OCI-LY7 (cell line): ENCODE measurements around the gene IL12B. TPM values are rescaled to one million over a fixed set of nuclear protein-coding genes. Genes with fewer than 3 reads are reported as not detected.
"Not testable (repeated sequence)": the region's sequence is repeated elsewhere in the genome, so short reads cannot be mapped to it uniquely, and the experiment has no call there.

Experiments
- BruUV-seq: library from RNA; stranded (reverse); fragments of 400-500 nt; replicated peaks from 2 replicates; lab custom pipeline; 2021; lab: Mats Ljungman, UMichigan
- CTCF ChIA-PET: fragments of 300-600 bp; sonication (Branson Sonifier 250); formaldehyde crosslinking; loops from one replicate; lab custom pipeline; 2022; ENCODE audit warnings: antibody characterized with exemption; ENCODE audit not compliant: unreplicated experiment; lab: Charles Lee
- POLR2A ChIA-PET: fragments of 300-600 bp; sonication (Branson Sonifier 250); formaldehyde crosslinking; loops from one replicate; lab custom pipeline; 2022; ENCODE audit warnings: antibody characterized with exemption; lab: Charles Lee
- DNase-seq: peaks from one replicate; pipeline ENCODE4 v3.0.0-alpha.2; 2015; ENCODE audit warnings: low spot score
- H2AFZ ChIP-seq: fragments of 200-600 bp; sonication (generic), shearing (Covaris generic); 2 replicates; pipeline ENCODE4 v1.6.1; 2014; ENCODE audit warnings: mild to moderate bottlenecking, antibody characterized with exemption, low read length, moderate library complexity
- H3K27ac ChIP-seq: fragments of 200-600 bp; sonication (generic); 2 replicates; pipeline ENCODE4 v1.5.1; 2014; ENCODE audit warnings: mixed run types, low read depth, mild to moderate bottlenecking, moderate library complexity, low read length, inconsistent platforms; ENCODE audit not compliant: poor library complexity, severe bottlenecking
- H3K36me3 ChIP-seq: fragments of 200-600 bp; sonication (generic); 2 replicates; pipeline ENCODE4 v1.6.1; 2014; ENCODE audit warnings: mild to moderate bottlenecking, antibody characterized with exemption, low read length, moderate library complexity, mixed read lengths; ENCODE audit not compliant: insufficient read depth
- H3K4me1 ChIP-seq: fragments of 200-600 bp; sonication (generic); 2 replicates; pipeline ENCODE4 v1.5.1; 2014; ENCODE audit warnings: mild to moderate bottlenecking, low read length; ENCODE audit not compliant: insufficient read depth, poor library complexity, severe bottlenecking
- H3K4me2 ChIP-seq: fragments of 200-600 bp; sonication (generic); 2 replicates; pipeline ENCODE4 v1.6.1; 2014; ENCODE audit warnings: mild to moderate bottlenecking, low read length
- H3K4me3 ChIP-seq: fragments of 200-600 bp; sonication (generic); 2 replicates; pipeline ENCODE4 v1.5.1; 2014; ENCODE audit warnings: mild to moderate bottlenecking, low read depth, low read length; ENCODE audit not compliant: poor library complexity, severe bottlenecking
- H3K79me2 ChIP-seq: fragments of 200-600 bp; sonication (generic); 2 replicates; pipeline ENCODE4 v1.6.1; 2016; ENCODE audit warnings: low read depth, mild to moderate bottlenecking, low read length, moderate library complexity, mixed read lengths; ENCODE audit not compliant: insufficient read depth
- H3K9me2 ChIP-seq: fragments of 200-600 bp; sonication (generic); 2 replicates; pipeline ENCODE4 v1.6.1; 2016; ENCODE audit warnings: mild to moderate bottlenecking, low read length, mixed read lengths; ENCODE audit not compliant: insufficient read depth
- H3K9me3 ChIP-seq: fragments of 200-600 bp; sonication (generic); 2 replicates; pipeline ENCODE4 v1.6.1; 2014; ENCODE audit warnings: mild to moderate bottlenecking, mixed run types, low read length, mixed read lengths
- H4K20me1 ChIP-seq: fragments of 200-600 bp; sonication (generic); 2 replicates; pipeline ENCODE4 v1.6.1; 2014; ENCODE audit warnings: mild to moderate bottlenecking, antibody characterized with exemption, low read length, moderate library complexity, mixed read lengths; ENCODE audit not compliant: insufficient read depth
- EZH2phosphoT487 ChIP-seq: fragments of 200-600 bp; sonication (generic); IDR thresholded peaks from 2 replicates; pipeline ENCODE4 v1.6.1; 2018; ENCODE audit warnings: low read depth, borderline replicate concordance, mild to moderate bottlenecking, mixed run types, antibody characterized with exemption, low read length, moderate library complexity, mixed read lengths
- intact Hi-C: fragments of 100-400 bp; cut with micrococcal nuclease; formaldehyde crosslinking; loops from one replicate; pipeline ENCODE4 v1.10.0; 2022; ENCODE audit not compliant: unreplicated experiment
- total RNA-seq, 2 experiments: library from RNA; depleted of rRNA in 1 of 2; stranded (reverse); fragments of >200 nt in 1 of 2; shearing (Covaris generic) in 1 of 2; gene quantifications; 2 replicates each; pipeline ENCODE4 v1.2.3, GENCODE V29; 2014 to 2022
- TF ChIP-seq, protein P1 (sequence below): fragments of 200-600 bp; sonication (generic); conservative IDR thresholded peaks from 2 replicates; pipeline ENCODE4 v1.5.1; 2014; ENCODE audit warnings: mild to moderate bottlenecking, antibody characterized with exemption, low read length, moderate library complexity, mixed read lengths

The IL12B gene
- total RNA-seq, 2 experiments from 2014 or later = not detected

DNA sequence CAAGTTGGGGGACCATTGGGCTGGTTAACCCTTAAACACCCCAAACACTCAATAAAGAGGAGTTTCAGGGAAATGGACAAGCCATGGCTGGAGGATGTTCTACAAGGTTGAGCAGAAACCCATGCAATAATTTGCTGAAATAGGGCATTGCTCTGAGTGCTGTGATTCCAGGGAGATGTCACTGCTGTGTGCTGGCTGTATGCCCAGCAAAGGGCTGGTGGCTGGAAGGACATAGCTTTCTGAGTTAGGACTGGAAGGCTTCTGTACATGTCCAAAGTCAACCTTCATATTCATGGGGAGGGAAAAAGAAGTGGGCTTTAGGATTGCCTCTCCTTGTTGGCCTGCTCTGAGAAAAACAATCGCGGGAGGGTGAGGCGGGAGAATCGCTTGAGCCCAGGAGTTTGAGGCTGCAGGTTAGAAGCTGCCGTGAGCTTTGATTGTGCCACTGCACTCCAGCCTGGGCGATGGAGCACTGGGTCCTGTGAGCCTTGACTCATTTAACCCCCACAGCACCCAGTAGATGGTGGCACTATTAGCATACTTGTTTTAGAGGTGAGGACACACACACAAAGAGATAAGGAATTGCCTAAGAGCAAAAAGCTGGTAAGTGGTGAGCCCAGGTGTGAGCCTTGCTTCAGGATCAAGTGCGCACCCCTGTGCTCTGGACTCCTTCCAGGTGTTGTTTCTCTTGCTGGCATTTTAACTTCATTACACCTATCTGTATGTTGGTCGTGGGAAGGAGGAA, 20.4 kb downstream of the IL12B start:
- POLR2A ChIA-PET = interaction anchor here (0.6 to 2.2 kb wide), 5 partner anchors 10 to 338 kb away, joined by 3 to 6 read pairs (median 3); no protein-coding TSS in a partner anchor
- no peak for TF ChIP-seq EZH2phosphoT487
- TF ChIP-seq, protein P1, sequence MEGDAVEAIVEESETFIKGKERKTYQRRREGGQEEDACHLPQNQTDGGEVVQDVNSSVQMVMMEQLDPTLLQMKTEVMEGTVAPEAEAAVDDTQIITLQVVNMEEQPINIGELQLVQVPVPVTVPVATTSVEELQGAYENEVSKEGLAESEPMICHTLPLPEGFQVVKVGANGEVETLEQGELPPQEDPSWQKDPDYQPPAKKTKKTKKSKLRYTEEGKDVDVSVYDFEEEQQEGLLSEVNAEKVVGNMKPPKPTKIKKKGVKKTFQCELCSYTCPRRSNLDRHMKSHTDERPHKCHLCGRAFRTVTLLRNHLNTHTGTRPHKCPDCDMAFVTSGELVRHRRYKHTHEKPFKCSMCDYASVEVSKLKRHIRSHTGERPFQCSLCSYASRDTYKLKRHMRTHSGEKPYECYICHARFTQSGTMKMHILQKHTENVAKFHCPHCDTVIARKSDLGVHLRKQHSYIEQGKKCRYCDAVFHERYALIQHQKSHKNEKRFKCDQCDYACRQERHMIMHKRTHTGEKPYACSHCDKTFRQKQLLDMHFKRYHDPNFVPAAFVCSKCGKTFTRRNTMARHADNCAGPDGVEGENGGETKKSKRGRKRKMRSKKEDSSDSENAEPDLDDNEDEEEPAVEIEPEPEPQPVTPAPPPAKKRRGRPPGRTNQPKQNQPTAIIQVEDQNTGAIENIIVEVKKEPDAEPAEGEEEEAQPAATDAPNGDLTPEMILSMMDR = no peak
- Histone ChIP-seq H2AFZ (no peak overlapping the region), H4K20me1 (no peaks in the 10 kb centered on the region), H3K9me2 (no peaks in the 10 kb centered on the region), H3K79me2 (no peaks in the 10 kb centered on the region), H3K36me3 (no peaks in the 10 kb centered on the region), H3K4me3 (no peak overlapping the region), H3K27ac (no peak overlapping the region), H3K9me3 (no peaks in the 10 kb centered on the region), H3K4me1 (no peaks in the 10 kb centered on the region), H3K4me2 (no peak overlapping the region; the same call in 1 of the 2 replicates)
- intact Hi-C loops = no loop called here
- BruUV-seq = no TSS peak
- no peak for DNase-seq
- CTCF ChIA-PET = no interaction called here

DNA sequence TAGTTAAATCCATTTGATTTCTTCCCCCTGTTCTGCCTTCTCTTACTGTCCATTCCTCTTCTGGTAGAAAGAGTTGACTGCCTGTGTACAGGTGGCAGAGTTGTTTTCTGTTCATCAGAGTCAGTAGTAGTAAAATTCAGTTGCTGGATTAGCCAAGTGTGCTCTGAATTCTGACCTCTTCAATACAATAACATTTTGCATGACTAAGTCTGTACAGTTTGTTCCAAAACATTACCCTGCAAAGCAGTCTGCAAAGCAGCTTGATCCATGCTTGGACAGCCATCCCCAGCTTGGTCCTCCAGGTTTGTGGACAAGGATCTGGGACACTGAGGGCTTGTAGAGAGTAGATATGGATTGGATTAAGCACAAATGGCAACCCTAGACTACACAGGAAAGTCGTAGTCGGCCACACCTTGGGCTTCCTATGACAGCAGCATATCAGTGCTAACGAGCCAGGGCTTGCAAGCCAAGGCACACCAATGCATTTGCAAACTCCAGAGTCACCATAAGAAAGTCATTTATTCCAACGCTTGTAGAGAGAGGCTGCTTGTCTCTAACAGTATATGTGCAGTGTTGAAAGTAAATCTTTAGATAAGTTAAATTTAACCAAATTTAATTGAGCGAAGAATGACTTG, 25.2 kb downstream of the IL12B start:
- CTCF ChIA-PET = no interaction called here
- no peak overlapping the region for H3K4me2 ChIP-seq
- no peak for TF ChIP-seq EZH2phosphoT487
- TF ChIP-seq, protein P1 = no peak

DNA sequence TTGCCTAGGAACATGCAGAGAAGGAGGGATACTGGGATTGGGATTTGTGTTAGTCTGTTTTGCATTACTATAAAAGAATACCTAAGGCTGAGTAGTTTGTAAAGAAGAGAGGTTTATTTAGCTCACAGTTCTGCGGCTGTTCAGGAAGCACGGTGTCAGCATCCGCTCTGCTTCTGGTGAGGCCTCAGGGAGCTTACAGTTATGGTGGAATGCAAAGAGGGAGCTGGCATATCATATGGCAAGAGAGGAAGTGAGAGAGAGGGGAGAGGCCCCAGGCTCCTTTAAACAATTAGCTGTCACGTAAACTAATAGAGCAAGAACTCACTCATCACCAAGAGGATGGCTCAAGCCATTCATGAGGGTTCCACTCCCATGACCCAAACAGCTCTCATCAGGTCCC, 27.0 kb downstream of the IL12B start:
- intact Hi-C loops = no loop called here
- CTCF ChIA-PET = no interaction called here
- H2AFZ ChIP-seq = no peak overlapping the region
- DNase-seq = no peak
- no peaks in the 10 kb centered on the region for H3K9me2 ChIP-seq
- no peaks in the 10 kb centered on the region for H3K36me3 ChIP-seq
- no peak overlapping the region for H3K4me2 ChIP-seq
- no peaks in the 10 kb centered on the region for H3K4me1 ChIP-seq
- H3K4me3 ChIP-seq = no peak overlapping the region
- peaks cover 12% of the 10 kb centered on the region; the same call in 1 of the 2 replicates for H3K9me3 ChIP-seq
- no TSS peak for BruUV-seq
- no peaks in the 10 kb centered on the region for H4K20me1 ChIP-seq
- no peaks in the 10 kb centered on the region for H3K79me2 ChIP-seq
- POLR2A ChIA-PET = interaction anchor here (0.6 kb wide), 1 partner anchor 8 kb away, joined by 4 read pairs; no protein-coding TSS in a partner anchor
- TF ChIP-seq, protein P1 = no peak
- no peak for TF ChIP-seq EZH2phosphoT487
- H3K27ac ChIP-seq = no peak overlapping the region

More for the DNA sequence above, 25.2 kb downstream of the IL12B start:
- Histone ChIP-seq H3K27ac (no peak overlapping the region), H3K79me2 (no peaks in the 10 kb centered on the region), H4K20me1 (no peaks in the 10 kb centered on the region), H3K9me2 (no peaks in the 10 kb centered on the region), H3K4me3 (no peak overlapping the region), H2AFZ (no peak overlapping the region), H3K9me3 (peaks cover 12% of the 10 kb centered on the region; the same call in 1 of the 2 replicates), H3K4me1 (no peaks in the 10 kb centered on the region), H3K36me3 (no peaks in the 10 kb centered on the region)
- POLR2A ChIA-PET = interaction anchor here (0.5 kb wide), 1 partner anchor 77 kb away, joined by 4 read pairs; no protein-coding TSS in a partner anchor
- intact Hi-C loops = no loop called here
- no TSS peak for BruUV-seq
- no peak for DNase-seq

DNA sequence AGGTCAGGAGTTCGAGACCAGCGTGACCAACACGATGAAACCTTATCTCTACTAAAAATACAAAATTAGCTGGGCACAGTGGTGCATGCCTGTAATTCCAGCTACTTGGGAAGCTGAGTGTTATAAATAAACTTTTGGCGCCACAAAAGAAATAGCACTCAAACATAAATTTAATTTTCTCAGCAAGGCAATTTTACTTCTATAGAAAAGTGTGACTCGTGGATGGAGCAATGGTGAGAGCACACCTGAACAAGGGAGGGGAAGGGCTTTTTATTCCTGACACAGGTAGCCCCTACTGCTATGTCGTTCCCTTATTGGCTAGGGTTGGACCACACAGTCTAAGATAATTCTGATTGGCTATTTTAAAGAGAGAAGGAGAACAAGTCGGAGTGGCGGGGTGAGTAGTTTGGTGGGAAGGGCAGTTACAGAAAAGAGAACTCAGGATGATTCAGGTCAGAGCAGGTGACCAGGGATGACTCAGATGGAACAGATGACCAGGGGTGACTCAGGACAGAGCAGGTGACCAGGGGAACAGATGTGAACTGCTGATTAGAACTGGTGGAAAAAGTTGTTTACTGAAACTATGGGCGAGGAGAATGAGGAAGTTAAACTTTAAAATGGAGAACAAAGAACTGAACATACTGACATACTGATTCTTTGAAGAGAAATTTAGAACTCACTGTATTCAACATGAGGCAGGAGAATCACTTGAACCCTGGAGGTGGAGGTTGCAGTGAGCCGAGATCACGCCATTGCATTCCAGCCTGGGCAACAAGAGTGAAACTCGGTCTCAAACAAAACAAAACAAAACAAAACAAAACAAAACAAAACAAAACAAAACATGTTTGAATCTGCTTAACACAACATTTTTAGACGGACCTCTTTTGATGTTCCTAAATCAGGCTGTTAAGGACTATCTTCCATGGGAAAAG, 28.1 kb downstream of the IL12B start:
- BruUV-seq, H3K27ac ChIP-seq, intact Hi-C loops, H4K20me1 ChIP-seq, POLR2A ChIA-PET, CTCF ChIA-PET, H3K36me3 ChIP-seq, H2AFZ ChIP-seq, H3K79me2 ChIP-seq, H3K4me3 ChIP-seq, H3K9me2 ChIP-seq, H3K4me1 ChIP-seq, H3K4me2 ChIP-seq: not testable (repeated sequence)
- H3K9me3 ChIP-seq = peaks cover 12% of the 10 kb centered on the region; the same call in 1 of the 2 replicates
- peak; percentile 27 for DNase-seq
